GM19395 (cell line): ENCODE results near the gene TBX4.
"Not testable (repeated sequence)": the region's sequence is repeated elsewhere in the genome, so short reads cannot be mapped to it uniquely, and the experiment has no call there.

Experiments
- ATAC-seq: cut with Tn5 transposase; IDR thresholded peaks from one replicate; pipeline ENCODE4 v1.9.1; 2021; ENCODE audit warnings: mild to moderate bottlenecking, moderate library complexity; ENCODE audit not compliant: unreplicated experiment

TBX4 gene

GRCh38 chr17:61427567-61427966 is 24.7 kb upstream of the TBX4 start:
- ATAC-seq = no peak

DNA sequence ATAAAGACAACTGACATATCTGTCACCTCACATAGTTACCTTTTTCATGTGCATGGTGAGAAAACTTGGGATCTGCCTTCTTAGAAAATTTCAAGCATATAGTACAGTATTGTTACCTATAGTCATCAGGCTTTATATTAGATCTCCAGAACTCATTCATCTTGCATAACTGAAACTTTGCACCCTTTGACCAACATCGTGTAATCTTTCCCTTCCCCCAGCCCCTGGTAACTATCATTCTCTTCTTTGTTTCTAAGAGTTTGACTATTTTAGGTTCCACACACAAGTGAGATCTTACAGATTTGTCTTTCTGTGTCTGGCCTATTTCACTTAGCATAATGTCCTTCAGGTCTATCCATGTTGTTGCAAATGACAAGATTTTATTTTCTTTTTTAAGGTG is 22.9 kb upstream of the TBX4 start:
- no peak for ATAC-seq

- not testable (repeated sequence) for ATAC-seq
Observed at GRCh38 chr17:61429831-61430230, 22.4 kb upstream of the TBX4 start.

DNA sequence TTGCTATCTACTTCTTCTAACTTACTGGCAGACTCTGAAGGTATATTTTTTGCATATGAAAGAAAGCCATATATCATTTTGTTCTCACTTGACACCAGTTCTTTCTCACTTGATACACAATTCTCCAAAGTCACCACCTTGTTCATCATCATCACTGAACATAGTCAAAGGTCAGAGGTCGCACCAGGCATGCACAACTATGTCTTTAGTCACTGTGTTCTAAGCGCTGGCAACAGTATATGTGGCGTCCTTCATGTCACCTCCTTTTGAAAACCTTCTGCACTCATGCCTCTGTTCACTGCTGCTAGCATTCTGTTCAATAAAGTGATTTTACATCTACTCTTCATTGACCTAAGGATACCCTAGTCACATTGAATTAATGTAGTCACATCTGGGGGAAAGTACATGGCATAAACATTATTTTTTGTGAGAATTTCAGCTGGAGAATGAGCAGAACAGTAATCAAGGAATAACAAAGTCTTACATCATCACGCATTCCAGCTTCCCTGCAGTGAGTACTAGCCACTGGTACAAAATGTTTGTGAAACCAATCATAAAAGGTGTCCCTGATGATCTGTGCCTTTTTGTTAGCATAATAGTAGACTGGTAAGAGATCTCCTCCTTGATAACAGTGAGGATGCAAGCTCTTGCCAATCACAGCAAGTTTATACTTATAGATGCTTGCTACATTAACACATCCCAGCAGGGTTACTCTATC is 20.5 kb upstream of the TBX4 start:
- ATAC-seq = no peak

GRCh38 chr17:61436273-61436672 is 15.9 kb upstream of the TBX4 start:
- no peak for ATAC-seq

- no peak for ATAC-seq
Observed at GRCh38 chr17:61436995-61437704, 15.1 kb upstream of the TBX4 start.

GRCh38 chr17:61440697-61441096 is 11.5 kb upstream of the TBX4 start:
- no peak for ATAC-seq

DNA sequence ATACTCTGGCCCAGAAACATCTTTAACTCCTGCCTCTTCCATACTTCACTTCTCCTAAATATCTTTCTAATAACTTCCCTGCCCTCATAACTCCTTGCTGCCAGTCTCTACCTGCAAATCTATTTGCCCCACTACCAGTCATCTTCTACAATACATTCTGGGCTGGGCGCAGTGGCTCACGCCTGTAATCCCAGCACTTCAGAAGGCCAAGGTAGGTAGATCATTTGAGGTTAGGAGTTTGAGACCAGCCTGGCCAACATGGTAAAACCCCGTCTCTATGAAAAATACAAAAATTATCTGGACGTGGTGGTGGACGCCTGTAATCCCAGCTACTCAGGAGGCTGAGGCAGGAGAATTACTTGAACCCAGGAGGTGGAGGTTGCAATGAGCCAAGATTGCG is 10.7 kb upstream of the TBX4 start:
- not testable (repeated sequence) for ATAC-seq

- no peak for ATAC-seq
Observed at GRCh38 chr17:61442136-61442775, 10.0 kb upstream of the TBX4 start.

GRCh38 chr17:61442878-61443474 is 9.2 kb upstream of the TBX4 start:
- ATAC-seq = no peak

DNA sequence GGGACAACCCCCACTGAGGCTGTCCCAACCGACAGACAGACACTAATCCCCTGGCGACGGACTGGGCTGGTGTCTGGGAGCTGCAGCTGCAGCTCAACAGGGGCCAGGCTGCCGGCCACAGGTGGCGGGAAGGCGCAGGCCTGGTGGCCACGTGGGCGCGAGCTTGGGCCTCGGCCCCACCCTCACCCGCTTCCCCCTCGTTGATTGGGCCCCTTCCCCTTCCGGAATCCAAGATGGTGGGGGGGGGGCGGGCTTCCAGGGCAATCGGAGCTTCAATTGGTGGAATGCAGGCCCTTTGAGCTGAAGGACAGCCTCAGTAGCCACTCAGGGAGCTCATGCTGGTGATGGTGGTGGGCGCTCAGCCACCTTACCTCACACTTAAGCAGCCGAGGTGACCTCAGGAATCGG is 8.7 kb upstream of the TBX4 start:
- no peak for ATAC-seq

DNA sequence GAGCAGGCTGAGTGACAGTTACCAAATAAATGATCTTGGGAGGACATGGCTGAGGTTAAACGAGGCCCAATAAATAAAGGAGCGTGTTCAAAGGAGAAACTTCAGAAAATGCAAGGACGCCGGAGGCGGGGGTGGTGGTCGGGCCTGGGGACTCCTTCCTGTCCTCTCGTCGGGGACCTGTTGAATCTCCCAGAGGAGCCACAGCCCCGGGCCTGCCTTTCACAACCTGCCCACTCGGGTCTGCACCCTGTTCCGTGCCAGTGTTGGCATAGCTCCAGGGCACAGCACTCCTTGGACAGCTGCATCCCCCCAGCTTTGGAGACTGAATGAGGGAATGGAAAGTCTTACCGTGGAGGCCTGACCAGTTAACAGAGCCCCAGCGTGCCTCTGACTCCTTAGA is 8.1 kb upstream of the TBX4 start:
- no peak for ATAC-seq

DNA sequence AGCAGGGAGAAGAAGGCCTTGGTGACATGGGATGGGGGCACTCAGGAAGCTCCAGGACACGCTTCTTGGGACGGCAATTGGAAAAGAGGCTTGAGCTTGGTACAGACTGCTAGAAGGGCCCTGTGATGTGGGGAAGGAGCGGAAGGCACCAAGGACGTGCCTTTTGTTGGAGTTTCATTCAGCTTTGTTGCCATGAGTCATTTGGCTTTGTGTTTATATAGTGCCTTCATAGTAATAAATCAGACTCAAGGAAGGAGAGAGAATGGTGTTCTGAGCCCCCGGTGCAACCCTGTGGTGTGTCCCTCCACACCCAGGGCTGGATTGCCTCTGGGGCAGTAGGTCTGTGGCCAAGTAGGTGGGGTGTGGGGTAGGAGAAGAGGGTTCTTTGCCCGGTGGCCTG is 7.4 kb upstream of the TBX4 start:
- ATAC-seq = no peak

DNA sequence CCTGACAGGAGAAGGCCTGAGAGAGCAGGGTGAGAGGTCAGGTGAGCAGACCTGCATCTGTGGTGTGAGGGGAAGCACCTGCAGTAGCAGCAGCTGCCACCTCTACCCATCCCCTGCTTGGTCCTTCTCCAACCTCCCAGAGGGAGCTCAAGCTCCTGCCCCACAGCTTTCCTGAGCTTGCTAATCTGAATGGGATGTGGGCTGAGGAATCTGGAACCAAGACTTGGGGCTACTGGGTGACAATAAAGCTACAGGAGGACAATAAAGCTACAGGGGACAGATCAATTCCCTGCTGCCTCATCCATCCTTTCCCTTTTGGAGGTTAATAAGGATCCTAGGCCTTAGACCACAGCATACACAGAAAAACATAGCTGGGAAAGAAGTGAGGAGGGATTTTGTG is 4.9 kb upstream of the TBX4 start:
- no peak for ATAC-seq

GRCh38 chr17:61448042-61448441 is 4.2 kb upstream of the TBX4 start:
- ATAC-seq = no peak

DNA sequence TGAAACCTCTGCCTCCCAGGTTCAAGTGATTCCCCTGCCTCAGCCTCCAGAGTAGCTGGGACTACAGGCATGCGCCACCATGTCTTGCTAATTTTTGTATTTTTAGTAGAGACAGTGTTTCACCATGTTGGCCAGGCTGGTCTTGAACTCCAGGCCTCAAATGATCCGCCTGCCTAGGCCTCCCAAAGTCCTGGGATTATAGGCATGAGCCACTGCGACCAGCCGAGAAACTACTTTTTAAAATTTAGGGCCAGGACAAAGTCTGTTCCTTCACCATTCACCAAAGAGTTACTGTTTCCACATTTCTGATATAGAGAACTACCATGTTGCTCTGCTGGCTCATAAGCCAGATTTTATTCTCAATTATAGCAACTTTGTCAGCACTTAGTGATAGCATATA is 3.1 kb upstream of the TBX4 start:
- not testable (repeated sequence) for ATAC-seq

DNA sequence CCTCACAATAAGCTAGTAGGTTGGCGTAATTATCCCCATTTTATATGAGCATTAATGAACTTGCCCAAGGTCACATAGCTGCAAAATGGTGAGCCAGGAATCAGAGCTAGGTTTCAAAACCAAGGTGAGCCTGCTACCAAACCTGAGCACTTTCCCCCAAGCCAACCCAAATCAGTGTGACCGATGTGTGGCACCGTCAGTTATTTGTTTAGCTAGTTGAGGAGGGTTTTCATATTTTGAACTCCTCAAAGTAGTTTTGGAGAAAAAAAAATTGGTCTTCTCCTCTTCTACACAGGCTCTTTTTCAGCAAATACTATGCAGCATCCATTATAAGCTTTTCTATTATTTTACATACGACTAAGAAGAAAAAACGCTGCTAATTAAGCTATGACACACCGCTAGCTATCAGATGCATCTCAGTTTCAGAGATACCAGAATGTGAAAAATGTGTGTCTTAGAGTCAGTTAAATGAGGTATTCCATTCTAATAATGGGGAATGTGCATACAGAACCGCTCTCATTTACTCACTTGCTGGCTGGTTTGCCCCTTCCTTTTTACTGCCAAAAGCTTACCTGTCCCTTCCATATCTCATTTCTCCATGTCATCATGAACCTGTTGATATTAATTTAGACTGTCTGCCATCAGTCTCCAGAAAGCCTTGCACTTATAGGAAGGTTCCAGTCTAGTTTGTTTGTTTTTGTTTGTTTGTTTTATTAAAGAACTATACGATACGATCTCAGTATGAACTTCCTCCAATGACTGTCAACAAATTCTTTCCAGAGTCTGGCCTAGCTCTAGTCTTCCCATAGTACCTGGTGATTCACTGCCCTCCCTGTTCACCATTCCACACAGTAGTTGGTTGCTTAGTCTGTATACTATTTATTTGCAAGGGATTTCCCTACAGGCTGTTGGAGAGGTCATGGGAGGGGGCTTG is 2.2 kb upstream of the TBX4 start:
- no peak for ATAC-seq

DNA sequence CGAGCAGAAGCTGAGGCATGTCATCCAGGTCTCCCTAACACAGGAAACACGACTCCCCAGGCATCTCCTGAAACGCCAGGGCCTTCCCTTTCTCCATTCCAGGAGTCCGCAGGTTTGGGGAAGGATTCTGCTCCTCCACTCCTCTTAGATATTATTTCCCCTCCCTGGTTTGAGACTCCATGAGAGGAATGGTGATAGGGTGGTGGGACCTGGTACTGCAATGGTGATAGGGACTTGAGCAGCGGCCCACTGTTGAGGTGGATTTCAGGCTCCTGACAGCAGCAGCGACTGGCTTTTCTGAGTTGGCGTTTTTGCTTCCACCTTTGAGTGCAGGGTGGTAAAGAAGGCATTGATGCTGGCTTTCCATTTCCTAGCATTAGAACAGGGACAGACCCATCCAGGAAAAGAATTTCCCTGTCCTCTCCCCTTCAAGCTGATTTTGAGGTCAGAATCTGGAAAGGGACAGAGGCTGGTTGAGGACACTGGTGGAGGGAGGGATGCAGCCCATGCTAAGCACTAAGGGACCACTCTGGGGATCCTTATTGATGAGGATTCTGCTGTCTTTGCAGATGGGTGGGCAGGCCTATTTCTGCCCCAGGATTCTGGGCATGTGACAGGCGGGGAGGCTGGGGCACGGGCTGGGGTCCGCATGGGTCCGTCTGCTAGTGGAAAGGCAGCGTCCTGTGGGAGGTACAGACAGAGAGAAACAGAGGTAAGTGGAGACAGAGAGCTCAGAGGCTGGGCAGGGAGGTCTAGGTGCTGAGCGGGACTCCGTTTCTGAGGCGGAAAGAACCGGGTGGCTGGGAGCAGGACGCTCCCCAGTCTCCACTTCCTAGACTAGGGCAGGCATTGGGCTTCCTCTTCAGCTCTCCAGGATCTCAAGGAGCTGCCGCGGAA is 1.3 kb upstream of the TBX4 start:
- ATAC-seq = no peak

GRCh38 chr17:61451538-61452300 is 503 bp upstream of the TBX4 start:
- ATAC-seq = no peak
